K562 (cell line): Measurements from ENCODE around the gene IBA57. TPM values are rescaled to one million over a fixed set of nuclear protein-coding genes. Genes with fewer than 3 reads are reported as not detected.

Experiments used
- CHCHD3 ChIP-seq: fragments of 250-450 bp; sonication (Bioruptor Pico); IDR thresholded peaks from 2 replicates; pipeline ENCODE4 v2.1.2; 2022; ENCODE audit warnings: mild to moderate bottlenecking
- CXXC5 ChIP-seq: fragments of 250-450 bp; sonication (Bioruptor Pico); IDR thresholded peaks from 2 replicates; pipeline ENCODE4 v1.8.0; 2022; ENCODE audit warnings: inconsistent platforms, mild to moderate bottlenecking, moderate library complexity
- DDX20 ChIP-seq: fragments of 450-650 bp; IDR thresholded peaks from 2 replicates; pipeline ENCODE4 v1.6.1; 2016; ENCODE audit warnings: missing genetic modification characterization, low read depth, mild to moderate bottlenecking, missing compliant biosample characterization, moderate library complexity
- DIDO1 ChIP-seq: fragments of 450-650 bp; IDR thresholded peaks from 2 replicates; pipeline ENCODE4 v1.6.1; 2016; ENCODE audit warnings: low read depth, missing biosample characterization, missing genetic modification characterization
- DPF2 ChIP-seq: fragments of 450-650 bp; IDR thresholded peaks from 2 replicates; pipeline ENCODE4 v1.6.1; 2016
- ELK3 ChIP-seq: fragments of 450-650 bp; formaldehyde crosslinking; IDR thresholded peaks from 2 replicates; pipeline ENCODE4 v1.4.0; 2020; ENCODE audit warnings: mild to moderate bottlenecking
- HDAC1 ChIP-seq, 2 experiments: fragments of 450-650 bp; IDR thresholded peaks; 2 replicates each; pipeline ENCODE4 v1.6.1; 2016 to 2017; ENCODE audit warnings: inconsistent platforms in 1 of 2, mild to moderate bottlenecking in 1 of 2, moderate library complexity in 1 of 2
- HDAC2 ChIP-seq: fragments of 450-650 bp; IDR thresholded peaks from 2 replicates; pipeline ENCODE4 v1.6.1; 2016; ENCODE audit warnings: mild to moderate bottlenecking
- HNRNPLL ChIP-seq: fragments of 200-400 bp; formaldehyde crosslinking; IDR thresholded peaks from 2 replicates; pipeline ENCODE4 v1.6.1; 2017; ENCODE audit warnings: low read length, low read depth, mild to moderate bottlenecking; ENCODE audit not compliant: poor library complexity, severe bottlenecking
- HOMEZ ChIP-seq: fragments of 250-450 bp; sonication (Bioruptor Pico); IDR thresholded peaks from 2 replicates; pipeline ENCODE4 v1.4.0; 2020; ENCODE audit warnings: mild to moderate bottlenecking, moderate library complexity
- MCM2 ChIP-seq: fragments of 450-650 bp; IDR thresholded peaks from 2 replicates; pipeline ENCODE4 v1.6.1; 2017; ENCODE audit warnings: low read depth, mild to moderate bottlenecking
- MCM5 ChIP-seq: fragments of 450-650 bp; IDR thresholded peaks from 2 replicates; pipeline ENCODE4 v1.6.1; 2016; ENCODE audit warnings: low read depth
- MTA3 ChIP-seq: fragments of 450-650 bp; formaldehyde crosslinking; IDR thresholded peaks from 2 replicates; pipeline ENCODE4 v1.6.1; 2017; ENCODE audit warnings: mild to moderate bottlenecking, borderline replicate concordance
- RCOR1 ChIP-seq, 2 experiments: IDR thresholded peaks; 2 replicates each; pipeline ENCODE4 v1.6.1; 2012; ENCODE audit warnings: low read depth in 2 of 2, low read length in 2 of 2, borderline replicate concordance in 1 of 2, improper control_type of control experiment in 1 of 2
- SAFB ChIP-seq: fragments of 200-400 bp; formaldehyde crosslinking; IDR thresholded peaks from 2 replicates; pipeline ENCODE4 v1.6.1; 2017; ENCODE audit warnings: low read depth, low read length, borderline replicate concordance
- SAFB2 ChIP-seq: fragments of 200-400 bp; formaldehyde crosslinking; IDR thresholded peaks from 2 replicates; pipeline ENCODE4 v1.6.1; 2018; ENCODE audit warnings: borderline replicate concordance, low read length, low read depth, moderate library complexity; ENCODE audit not compliant: severe bottlenecking
- SMAD3 ChIP-seq: fragments of 450-650 bp; formaldehyde crosslinking; conservative IDR thresholded peaks from 2 replicates; pipeline ENCODE4 v1.4.0; 2020; ENCODE audit warnings: mild to moderate bottlenecking
- SUPT5H ChIP-seq: fragments of 450-650 bp; IDR thresholded peaks from 2 replicates; pipeline ENCODE4 v1.6.1; 2016
- TFAP4 ChIP-seq: sonication (generic); formaldehyde crosslinking; IDR thresholded peaks from 2 replicates; pipeline ENCODE4 v1.8.0; 2022; ENCODE audit warnings: missing genetic modification reagents, mild to moderate bottlenecking, moderate library complexity, borderline replicate concordance
- ZFPM2 ChIP-seq: fragments of 250-450 bp; sonication (Bioruptor Pico); IDR thresholded peaks from 2 replicates; pipeline ENCODE4 v1.5.1; 2022; ENCODE audit warnings: mild to moderate bottlenecking
- ZNF707 ChIP-seq: fragments of 250-450 bp; sonication (Bioruptor Pico); conservative IDR thresholded peaks from 2 replicates; pipeline ENCODE4 v1.8.0; 2022; ENCODE audit warnings: inconsistent platforms, mild to moderate bottlenecking, moderate library complexity
- polyA plus RNA-seq, 8 experiments: library from polyadenylated mRNA; depleted of rRNA in 4 of 8; stranded (reverse) in 5 of 8; unstranded in 3 of 8; fragments of >200 nt; fragmentation: Nextera tagmentation in 2 of 8; fragmentation: Illumina TruSeq in 1 of 8; extraction: Ambion mirVana in 2 of 8; extraction: Trizol in 1 of 8; gene quantifications; 2 replicates each; pipeline versions ENCODE4 v1.2.1 to v1.2.3, GENCODE V29; 2011 to 2014; ENCODE audit warnings: inconsistent platforms in 1 of 8, missing spikeins in 1 of 8
- total RNA-seq, 7 experiments: library from RNA; depleted of rRNA in 6 of 7; stranded (reverse); fragments of >200 nt in 6 of 7; fragmentation: Illumina TruSeq in 2 of 7; extraction: Trizol in 2 of 7; gene quantifications; 2 replicates each; pipeline versions ENCODE4 v1.2.1 to v1.2.3, GENCODE V29; 2011 to 2021; ENCODE audit warnings: low replicate concordance in 1 of 7
- TF ChIP-seq, protein P1 (sequence below), 2 experiments: fragments of 450-650 bp in 1 of 2; IDR thresholded peaks; 2 replicates each; pipeline ENCODE4 v1.6.1; 2011 to 2017; ENCODE audit warnings: low read depth in 2 of 2, antibody characterized with exemption in 1 of 2, borderline replicate concordance in 1 of 2, low read length in 1 of 2, mild to moderate bottlenecking in 1 of 2, mixed read lengths in 1 of 2; ENCODE audit not compliant: control insufficient read depth in 1 of 2

IBA57 gene
- total and polyA plus RNA-seq, 9 of the 15 experiments (the other 6 are each of a cell fraction or from before 2014, with no cell fraction given) = 0.77 to 15.5 (median 2.7) TPM

DNA sequence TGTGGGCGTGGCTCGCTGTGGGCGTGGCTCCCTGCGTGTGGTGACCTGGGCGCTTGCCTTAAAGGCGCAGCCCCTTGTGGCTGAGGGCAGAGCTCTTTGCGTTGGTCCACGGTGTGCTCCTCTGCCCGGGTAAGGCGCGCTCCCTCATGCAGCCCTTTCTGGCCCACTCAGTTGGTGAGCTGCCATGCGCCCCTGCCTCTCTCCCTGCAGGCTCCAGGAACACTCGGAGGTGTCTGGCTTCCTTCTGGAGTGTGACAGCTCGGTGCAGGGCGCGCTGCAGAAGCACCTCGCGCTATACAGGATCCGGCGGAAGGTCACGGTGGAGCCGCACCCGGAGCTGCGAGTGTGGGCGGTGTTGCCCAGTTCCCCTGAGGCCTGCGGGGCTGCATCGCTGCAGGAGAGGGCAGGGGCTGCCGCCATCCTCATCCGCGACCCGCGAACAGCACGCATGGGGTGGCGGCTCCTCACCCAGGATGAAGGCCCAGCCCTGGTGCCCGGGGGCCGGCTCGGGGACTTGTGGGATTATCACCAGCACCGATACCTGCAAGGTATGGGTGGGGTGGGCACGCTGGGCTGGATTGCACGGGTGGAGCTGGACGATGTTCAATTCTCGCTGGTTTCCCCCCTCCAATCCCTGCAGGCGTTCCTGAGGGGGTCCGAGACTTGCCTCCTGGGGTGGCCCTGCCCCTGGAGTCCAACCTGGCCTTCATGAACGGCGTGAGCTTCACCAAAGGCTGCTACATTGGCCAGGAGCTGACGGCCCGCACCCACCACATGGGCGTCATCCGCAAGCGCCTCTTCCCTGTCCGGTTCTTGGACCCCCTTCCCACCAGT is 9.1 kb downstream of the IBA57 start (continued):
- TF ChIP-seq SAFB2 = no peak
- TF ChIP-seq SUPT5H = peak; percentile 36; the same call in 1 of the 2 replicates
- TF ChIP-seq MCM5 = no peak
- TF ChIP-seq TFAP4 (CRISPR knock-in tag) = peak; percentile 46; the same call in 1 of the 2 replicates
- TF ChIP-seq HOMEZ (CRISPR knock-in tag) = no peak
- TF ChIP-seq HNRNPLL = peak; percentile 20
- 0 out of 2 replicates have a peak, but pooled peaks have one; percentile 35 for TF ChIP-seq MTA3
- TF ChIP-seq DDX20 = no peak
- TF ChIP-seq DPF2 = no peak
- no peak for TF ChIP-seq ZFPM2
- no peak for TF ChIP-seq DIDO1
- no peak for TF ChIP-seq ZNF707 (CRISPR knock-in tag)
- TF ChIP-seq HDAC1 (IDR thresholded peaks at IDR 0.05) = peak in 1 of 2 experiments; percentile 34; a peak in 1 of 4 replicates
- no peak for TF ChIP-seq MCM2
- TF ChIP-seq ELK3 (CRISPR knock-in tag) = no peak
- TF ChIP-seq, protein P1, sequence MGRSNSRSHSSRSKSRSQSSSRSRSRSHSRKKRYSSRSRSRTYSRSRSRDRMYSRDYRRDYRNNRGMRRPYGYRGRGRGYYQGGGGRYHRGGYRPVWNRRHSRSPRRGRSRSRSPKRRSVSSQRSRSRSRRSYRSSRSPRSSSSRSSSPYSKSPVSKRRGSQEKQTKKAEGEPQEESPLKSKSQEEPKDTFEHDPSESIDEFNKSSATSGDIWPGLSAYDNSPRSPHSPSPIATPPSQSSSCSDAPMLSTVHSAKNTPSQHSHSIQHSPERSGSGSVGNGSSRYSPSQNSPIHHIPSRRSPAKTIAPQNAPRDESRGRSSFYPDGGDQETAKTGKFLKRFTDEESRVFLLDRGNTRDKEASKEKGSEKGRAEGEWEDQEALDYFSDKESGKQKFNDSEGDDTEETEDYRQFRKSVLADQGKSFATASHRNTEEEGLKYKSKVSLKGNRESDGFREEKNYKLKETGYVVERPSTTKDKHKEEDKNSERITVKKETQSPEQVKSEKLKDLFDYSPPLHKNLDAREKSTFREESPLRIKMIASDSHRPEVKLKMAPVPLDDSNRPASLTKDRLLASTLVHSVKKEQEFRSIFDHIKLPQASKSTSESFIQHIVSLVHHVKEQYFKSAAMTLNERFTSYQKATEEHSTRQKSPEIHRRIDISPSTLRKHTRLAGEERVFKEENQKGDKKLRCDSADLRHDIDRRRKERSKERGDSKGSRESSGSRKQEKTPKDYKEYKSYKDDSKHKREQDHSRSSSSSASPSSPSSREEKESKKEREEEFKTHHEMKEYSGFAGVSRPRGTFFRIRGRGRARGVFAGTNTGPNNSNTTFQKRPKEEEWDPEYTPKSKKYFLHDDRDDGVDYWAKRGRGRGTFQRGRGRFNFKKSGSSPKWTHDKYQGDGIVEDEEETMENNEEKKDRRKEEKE (IDR thresholded peaks at IDR 0.05; ENCODE audit: borderline replicate concordance in 1 of 2, control insufficient read depth in 1 of 2, low read depth in 2 of 2, low read length in 1 of 2) = no peak
- TF ChIP-seq CXXC5 (CRISPR knock-in tag) = peak; percentile 59
- TF ChIP-seq SMAD3 (CRISPR knock-in tag) = no peak
- TF ChIP-seq HDAC2 = no peak
- TF ChIP-seq SAFB = no peak
- TF ChIP-seq RCOR1 (IDR thresholded peaks at IDR 0.05; ENCODE audit: borderline replicate concordance in 1 of 2, low read depth in 2 of 2, low read length in 2 of 2) = no peak
- TF ChIP-seq CHCHD3 (CRISPR knock-in tag) = no peak
